ENCODE results near the gene RBM43. TPM values are rescaled to one million over a fixed set of nuclear protein-coding genes. Genes with fewer than 3 reads are reported as not detected.
"Not testable (repeated sequence)": the region's sequence is repeated elsewhere in the genome, so short reads cannot be mapped to it uniquely, and the experiment has no call there.

RBM43 gene
- total RNA-seq, 3 donors from 2014 or later = 4.1 to 7.5 (median 5.0) TPM

DNA sequence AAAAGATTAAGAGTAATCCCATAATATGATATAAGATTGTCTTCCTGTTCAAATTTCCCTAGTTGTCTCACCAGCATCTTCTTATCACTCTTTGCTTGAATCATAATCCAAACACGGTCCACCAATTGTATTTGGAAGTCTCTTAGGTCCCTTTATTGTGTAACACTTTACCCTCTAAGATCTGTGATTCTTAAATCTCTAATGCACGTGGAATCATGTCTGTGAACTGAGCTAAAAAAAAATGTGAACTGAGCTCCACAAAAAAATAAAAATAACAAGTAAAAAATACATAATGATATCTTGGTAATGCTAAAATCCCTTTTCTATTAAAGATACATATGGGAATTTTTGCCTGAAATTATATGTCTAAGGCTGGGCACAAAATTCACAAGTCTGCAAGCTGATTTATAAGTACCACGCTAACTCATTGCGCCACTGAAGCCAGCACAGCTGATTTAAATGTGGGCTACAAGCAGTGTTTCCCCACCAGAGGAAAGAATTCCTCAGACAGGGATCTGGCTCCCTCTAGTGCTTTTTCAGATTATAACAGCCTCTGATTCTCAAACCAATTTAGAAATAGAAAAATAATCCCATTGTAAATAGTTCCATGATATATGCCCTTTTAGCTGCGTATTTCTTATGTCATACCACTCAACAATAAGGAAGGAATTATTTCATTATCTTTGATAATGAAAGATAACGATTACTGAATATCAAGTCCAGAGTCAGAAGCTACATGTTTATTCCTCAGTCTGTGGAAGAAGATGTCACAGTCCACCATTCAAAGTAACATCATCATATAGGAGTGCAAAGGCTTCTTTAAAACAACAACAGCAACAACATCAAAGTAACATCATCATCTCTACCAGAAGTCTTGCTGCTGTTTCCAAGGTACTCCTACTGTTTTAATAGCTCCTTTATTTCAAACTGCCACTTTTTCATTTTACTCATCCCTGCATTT lies 22.9 kb downstream of the RBM43 start:
- peak in 1 of 3 donors; percentile 48 for DNase-seq

DNA sequence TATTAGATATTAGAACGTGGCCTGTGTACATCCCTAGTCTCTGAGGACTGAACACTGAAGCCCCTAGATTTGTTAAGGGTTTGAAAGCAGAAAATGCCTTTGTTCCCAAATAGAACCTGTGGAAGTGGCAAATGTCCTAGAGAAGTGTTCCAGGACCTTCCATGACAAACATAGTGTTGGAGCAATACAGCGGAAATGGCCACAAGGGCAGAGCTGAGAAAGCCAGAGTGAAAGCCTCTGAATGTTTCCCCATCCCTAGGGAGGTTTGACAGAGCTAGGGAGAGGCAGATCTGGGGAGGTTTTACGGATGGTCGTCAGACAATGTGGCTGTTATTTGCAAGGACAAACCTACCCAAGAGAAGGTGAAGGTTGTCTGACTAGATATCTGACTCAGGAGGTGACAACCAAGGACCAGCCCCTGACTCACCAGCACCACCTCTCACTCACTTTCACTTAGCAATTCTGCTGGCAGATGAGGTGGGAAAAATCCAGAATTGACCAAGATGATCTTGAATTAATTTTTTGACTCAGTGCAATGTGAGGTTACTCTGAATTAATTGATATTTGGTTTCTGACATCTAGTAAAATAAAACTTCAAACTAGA lies 24.1 kb downstream of the RBM43 start:
- no peaks in the 10 kb centered on the region for H3K36me3 ChIP-seq (ENCODE audit: low read depth)
- no peak for DNase-seq
- H3K9me3 ChIP-seq = no peaks in the 10 kb centered on the region
- ATAC-seq = no peak
- H3K4me3 ChIP-seq = no peak overlapping the region
- no peak for TF ChIP-seq CTCF (IDR thresholded peaks at IDR 0.05)
- H3K4me1 ChIP-seq (ENCODE audit: low read depth) = no peaks in the 10 kb centered on the region
- intact Hi-C loops (cut with DNase I, micrococcal nuclease) = loop anchor here in 1 of 2 donors (10.0 kb wide), 1 partner anchor 1643 kb away; no protein-coding TSS in a partner anchor

More for the DNA sequence above, 22.9 kb downstream of the RBM43 start:
- peak; percentile 70 for ATAC-seq
- TF ChIP-seq CTCF (IDR thresholded peaks at IDR 0.05) = peak; percentile 52
- H3K36me3 ChIP-seq (ENCODE audit: low read depth) = no peaks in the 10 kb centered on the region
- intact Hi-C loops (cut with DNase I, micrococcal nuclease) = loop anchor here in 1 of 2 donors (10.0 kb wide), 1 partner anchor 1644 kb away; no protein-coding TSS in a partner anchor
- H3K9me3 ChIP-seq = no peaks in the 10 kb centered on the region
- no peaks in the 10 kb centered on the region for H3K4me1 ChIP-seq (ENCODE audit: low read depth)
- H3K4me3 ChIP-seq = no peak overlapping the region

DNA sequence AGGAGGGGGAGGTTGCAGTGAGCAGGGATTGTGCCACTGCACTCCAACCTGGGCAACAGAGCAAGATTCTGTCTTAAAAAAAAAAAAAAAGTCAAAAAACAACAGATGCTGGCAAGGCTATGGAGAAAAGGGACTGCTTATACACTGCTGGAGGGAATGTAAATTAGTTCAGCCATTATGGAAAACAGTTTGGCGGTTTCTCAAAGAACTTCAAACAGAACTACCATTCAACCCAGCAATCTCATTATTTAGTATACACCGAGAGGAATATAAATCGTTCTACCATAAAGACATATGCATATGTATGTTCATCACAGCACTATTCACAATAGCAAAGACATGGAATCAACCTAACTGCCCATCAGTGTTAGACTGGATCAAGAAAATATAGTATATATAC lies 27.9 kb downstream of the RBM43 start:
- ATAC-seq = not testable (repeated sequence)
- intact Hi-C loops (cut with DNase I, micrococcal nuclease) = loop anchor here in 1 of 2 donors (10.0 kb wide), 1 partner anchor 1639 kb away; no protein-coding TSS in a partner anchor

GRCh38 chr2:151233288-151233687 lies 28.4 kb downstream of the RBM43 start:
- DNase-seq = not testable (repeated sequence)

More for the DNA sequence above, 27.9 kb downstream of the RBM43 start:
- not testable (repeated sequence) for H3K9me3 ChIP-seq; H3K36me3 ChIP-seq (ENCODE audit: low read depth); H3K4me1 ChIP-seq (ENCODE audit: low read depth); DNase-seq; H3K4me3 ChIP-seq

GRCh38 chr2:151230627-151231140 lies 31.0 kb downstream of the RBM43 start:
- TF ChIP-seq CTCF (IDR thresholded peaks at IDR 0.05) = no peak
- no peak for DNase-seq
- no peak overlapping the region for H3K4me3 ChIP-seq
- no peak for ATAC-seq
- no peaks in the 10 kb centered on the region for H3K9me3 ChIP-seq
- intact Hi-C loops (cut with DNase I, micrococcal nuclease) = loop anchor here in 1 of 2 donors (10.0 kb wide), 1 partner anchor 1636 kb away; no protein-coding TSS in a partner anchor
- H3K36me3 ChIP-seq (ENCODE audit: low read depth) = no peaks in the 10 kb centered on the region
- no peaks in the 10 kb centered on the region for H3K4me1 ChIP-seq (ENCODE audit: low read depth)

More at GRCh38 chr2:151233288-151233687, 28.4 kb downstream of the RBM43 start:
- intact Hi-C loops (cut with DNase I, micrococcal nuclease) = loop anchor here in 1 of 2 donors (10.0 kb wide), 1 partner anchor 1638 kb away; no protein-coding TSS in a partner anchor
- ATAC-seq; H3K36me3 ChIP-seq (ENCODE audit: low read depth); H3K4me1 ChIP-seq (ENCODE audit: low read depth); H3K9me3 ChIP-seq; H3K4me3 ChIP-seq: not testable (repeated sequence)

DNA sequence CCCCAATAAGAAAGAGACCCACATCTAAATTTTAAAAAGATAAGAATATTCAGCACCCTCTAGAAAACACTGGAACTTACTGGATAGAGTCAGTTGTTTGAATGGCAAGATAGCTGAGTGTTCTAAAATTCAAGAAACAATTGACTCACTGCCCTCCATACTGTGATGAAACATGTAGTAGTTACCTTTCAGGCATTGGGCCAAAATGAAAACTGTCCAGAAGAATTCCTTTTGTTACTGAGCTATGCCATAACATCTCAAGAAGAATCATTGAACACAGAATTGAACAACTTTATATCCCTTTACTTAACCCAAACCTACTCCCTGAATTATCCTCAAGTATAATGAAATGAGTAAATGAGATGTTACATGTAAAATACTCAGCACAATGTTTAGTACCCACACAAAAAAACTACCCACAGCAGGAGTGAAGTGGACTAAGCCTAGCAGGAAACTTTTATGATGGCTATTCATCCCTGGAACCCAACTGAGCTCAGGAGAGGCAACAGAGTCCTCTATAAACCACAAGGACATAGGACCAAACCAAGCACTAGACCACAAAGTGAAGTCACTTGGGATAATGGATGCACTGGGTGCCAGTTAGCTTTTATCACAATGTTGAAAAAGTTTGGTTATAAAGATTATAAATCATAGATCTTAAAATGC lies 32.7 kb downstream of the RBM43 start:
- TF ChIP-seq CTCF (IDR thresholded peaks at IDR 0.05) = no peak
- intact Hi-C loops (cut with DNase I, micrococcal nuclease) = no loop called here
- Histone ChIP-seq H3K9me3 (no peaks in the 10 kb centered on the region), H3K36me3 (ENCODE audit: low read depth) (no peaks in the 10 kb centered on the region), H3K4me1 (ENCODE audit: low read depth) (no peaks in the 10 kb centered on the region), H3K4me3 (no peak overlapping the region)
- DNase-seq (no peak), ATAC-seq (no peak)
